BJ (cell line): Measurements from ENCODE around the gene MAMLD1. TPM values are rescaled to one million over a fixed set of nuclear protein-coding genes. Genes with fewer than 3 reads are reported as not detected.

Experiments
- CTCF ChIA-PET: fragments of 350-600 bp; formaldehyde crosslinking; extraction: SDS; loops from one replicate; lab custom pipeline; 2021; ENCODE audit warnings: antibody characterized with exemption, inconsistent platforms; lab: Yijun Ruan, JAX
- POLR2A ChIA-PET: fragments of 300-600 bp; sonication (Branson Sonifier 250); formaldehyde crosslinking; extraction: SDS; loops from one replicate; lab custom pipeline; 2021; ENCODE audit warnings: antibody characterized with exemption; lab: Charles Lee
- DNase-seq: peaks from one replicate; pipeline ENCODE4 v3.0.0-alpha.2; 2011; ENCODE audit warnings: low read depth
- H3K27me3 ChIP-seq: 2 replicates; pipeline ENCODE4 v1.6.0; 2011; ENCODE audit warnings: low read length; ENCODE audit not compliant: control insufficient read depth, insufficient read depth
- H3K36me3 ChIP-seq: 2 replicates; pipeline ENCODE4 v1.5.1; 2011; ENCODE audit warnings: low read length; ENCODE audit not compliant: control insufficient read depth, insufficient read depth
- H3K4me3 ChIP-seq: 2 replicates; pipeline ENCODE4 v1.5.1; 2011; ENCODE audit warnings: low read depth, mild to moderate bottlenecking, control low read depth, low read length
- CTCF ChIP-seq: IDR thresholded peaks from 2 replicates; pipeline ENCODE4 v1.5.1; 2011; ENCODE audit warnings: low read depth, mild to moderate bottlenecking, control low read depth, inconsistent platforms, low read length, moderate library complexity; ENCODE audit not compliant: insufficient read depth
- polyA plus RNA-seq: library from polyadenylated mRNA; depleted of rRNA; stranded (reverse); fragments of >200 nt; gene quantifications from 2 replicates; pipeline ENCODE4 v1.2.3, GENCODE V29; 2011

MAMLD1 gene
- polyA plus RNA-seq, 1 experiment: 3.9 TPM

- CTCF ChIA-PET: no interaction called here
- TF ChIP-seq CTCF: no peak
- POLR2A ChIA-PET: no interaction called here
- H3K36me3 ChIP-seq: no peaks in the 10 kb centered on the region
- no peak for DNase-seq
- H3K27me3 ChIP-seq: no peaks in the 10 kb centered on the region
- H3K4me3 ChIP-seq: no peak overlapping the region
These were observed 13.9 kb downstream of the MAMLD1 start for GRCh38 chrX:150377005-150377404.

DNA sequence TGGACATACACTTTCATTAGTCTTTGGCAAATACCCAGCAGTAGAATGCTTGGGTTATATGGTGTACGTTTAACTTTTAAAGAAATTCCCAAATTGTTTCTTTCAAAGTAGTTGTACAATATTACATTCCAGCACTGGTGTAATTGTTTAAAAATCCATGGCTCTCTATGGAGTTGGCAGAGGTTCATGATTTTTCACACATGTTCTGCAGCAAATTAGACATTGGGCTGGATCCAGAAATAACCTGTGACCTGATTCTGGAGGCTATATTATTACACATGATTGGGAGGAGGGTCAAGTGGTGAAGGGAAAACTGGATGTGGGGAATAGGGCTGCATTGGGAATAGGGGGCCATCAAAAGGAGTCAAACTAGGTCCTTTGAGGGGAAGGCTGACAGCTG is 41.9 kb downstream of the MAMLD1 start:
- H3K36me3 ChIP-seq: no peaks in the 10 kb centered on the region
- no peak for DNase-seq
- no peaks in the 10 kb centered on the region for H3K27me3 ChIP-seq
- POLR2A ChIA-PET: no interaction called here
- CTCF ChIA-PET: no interaction called here
- no peak for TF ChIP-seq CTCF
- H3K4me3 ChIP-seq: no peak overlapping the region

GRCh38 chrX:150405576-150405975 is 42.5 kb downstream of the MAMLD1 start:
- no peak for TF ChIP-seq CTCF
- POLR2A ChIA-PET: no interaction called here
- no peak for DNase-seq

GRCh38 chrX:150406596-150406995 is 43.5 kb downstream of the MAMLD1 start:
- DNase-seq: no peak
- Histone ChIP-seq H3K27me3 (no peaks in the 10 kb centered on the region), H3K36me3 (no peaks in the 10 kb centered on the region), H3K4me3 (no peak overlapping the region)
- POLR2A ChIA-PET: no interaction called here
- CTCF ChIA-PET: no interaction called here
- no peak for TF ChIP-seq CTCF

More at GRCh38 chrX:150405576-150405975, 42.5 kb downstream of the MAMLD1 start:
- CTCF ChIA-PET: no interaction called here
- no peaks in the 10 kb centered on the region for H3K27me3 ChIP-seq
- no peak overlapping the region for H3K4me3 ChIP-seq
- no peaks in the 10 kb centered on the region for H3K36me3 ChIP-seq

DNA sequence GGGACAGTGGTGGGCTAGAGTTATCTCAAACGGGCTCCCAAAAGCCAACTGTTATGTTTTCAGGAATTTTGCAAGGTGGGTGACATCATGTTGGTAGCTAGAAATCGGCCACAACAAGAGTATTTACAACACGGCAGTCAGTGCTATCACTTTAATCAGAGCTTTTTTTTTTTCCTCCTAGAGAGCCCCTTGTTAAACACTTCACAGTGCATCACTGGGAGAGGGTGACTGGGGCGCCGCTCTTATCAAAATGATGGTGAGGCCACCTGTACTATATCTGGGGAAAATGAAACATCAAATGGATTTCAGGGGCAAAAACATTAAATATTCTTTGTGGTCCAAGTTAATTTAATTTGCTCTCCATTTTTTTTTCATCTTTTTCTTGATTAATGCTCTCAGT is 44.9 kb downstream of the MAMLD1 start:
- Histone ChIP-seq H3K4me3 (no peak overlapping the region), H3K36me3 (no peaks in the 10 kb centered on the region), H3K27me3 (no peaks in the 10 kb centered on the region)
- CTCF ChIA-PET: no interaction called here
- TF ChIP-seq CTCF: no peak
- POLR2A ChIA-PET: no interaction called here
- DNase-seq: no peak
